ENCODE results near the gene AVPR1B. TPM values are rescaled to one million over a fixed set of nuclear protein-coding genes. Genes with fewer than 3 reads are reported as not detected.
"Not testable (repeated sequence)": the region's sequence is repeated elsewhere in the genome, so short reads cannot be mapped to it uniquely, and the experiment has no call there.

AVPR1B gene
- total RNA-seq, 1 experiment from 2014 or later, result not detected

DNA sequence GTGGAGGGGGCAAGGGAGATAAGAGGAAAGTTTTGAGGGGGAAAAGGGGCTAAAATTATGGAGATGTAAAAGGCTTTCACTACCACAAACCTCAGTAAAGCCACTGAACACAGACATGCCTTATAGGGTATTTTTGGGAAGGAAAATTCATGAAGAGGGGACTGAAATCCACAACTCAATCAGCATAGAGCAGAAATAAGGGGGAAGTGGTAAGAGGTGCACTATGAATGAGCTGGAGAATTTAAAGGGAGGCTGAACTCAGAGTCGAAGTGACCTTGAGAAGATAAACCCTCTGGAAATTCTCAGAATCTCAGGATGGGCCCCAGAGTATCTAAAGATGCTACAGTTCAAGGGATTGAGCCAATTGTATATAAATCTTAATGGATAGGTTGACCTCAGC is 48.9 kb downstream of the AVPR1B start:
- H3K9me3 ChIP-seq (ENCODE audit: low read length), result no peaks in the 10 kb centered on the region
- no peak overlapping the region for H3K4me2 ChIP-seq (ENCODE audit: low read depth, low read length, poor library complexity, severe bottlenecking)
- no peak overlapping the region for H3K4me3 ChIP-seq (ENCODE audit: low read length)
- no peaks in the 10 kb centered on the region for H3K4me1 ChIP-seq (ENCODE audit: low read length)
- no peaks in the 10 kb centered on the region for H3K9me2 ChIP-seq (replicated peaks; ENCODE audit: insufficient read depth, low read length)
- H3K36me3 ChIP-seq (ENCODE audit: insufficient read depth, low read length), result no peaks in the 10 kb centered on the region
- H3K27ac ChIP-seq (ENCODE audit: low read length), result no peak overlapping the region
- DNase-seq, result no peak
- H3K79me2 ChIP-seq (ENCODE audit: low read length), result no peaks in the 10 kb centered on the region
- H3K27me3 ChIP-seq (ENCODE audit: low read length), result no peaks in the 10 kb centered on the region
- H2AFZ ChIP-seq (ENCODE audit: low read length), result no peak overlapping the region
- H3K9ac ChIP-seq (ENCODE audit: low read length), result no peak overlapping the region
- H4K20me1 ChIP-seq (ENCODE audit: insufficient read depth, low read depth, low read length), result no peaks in the 10 kb centered on the region

DNA sequence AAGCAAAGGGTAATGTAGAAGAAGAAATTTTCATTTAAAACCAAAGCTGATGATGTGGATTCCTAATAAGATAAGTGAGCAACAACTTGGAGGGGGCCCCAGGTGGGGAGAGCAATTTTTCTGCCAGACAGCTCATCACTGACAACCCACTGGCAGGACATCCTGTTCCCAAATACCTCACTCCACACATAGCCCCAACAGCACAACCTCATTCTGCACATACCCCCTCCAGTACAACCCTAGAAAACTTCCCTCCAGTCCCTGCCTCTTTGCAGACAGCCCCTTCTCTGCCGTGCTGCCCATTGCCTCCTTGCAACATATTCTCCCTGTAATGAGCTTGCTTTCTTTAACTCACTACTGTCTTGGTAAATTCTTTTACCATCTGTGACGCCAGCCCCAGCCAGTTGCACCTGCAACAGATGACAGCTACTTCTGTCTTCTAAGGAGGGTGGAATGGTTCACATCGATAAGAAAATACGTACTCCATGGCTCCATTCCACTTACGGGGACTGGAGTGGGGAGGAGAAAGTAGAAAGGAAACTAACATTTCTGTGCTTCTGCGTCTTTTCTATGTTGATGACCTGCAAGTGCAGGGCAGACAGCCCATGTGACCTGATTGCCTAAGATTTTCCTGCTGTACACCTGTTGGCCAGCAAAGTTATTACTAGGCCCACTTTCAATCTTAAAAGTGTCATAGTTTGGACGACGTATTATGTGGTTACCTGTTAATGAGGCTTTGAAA is 49.5 kb downstream of the AVPR1B start:
- Histone ChIP-seq H3K79me2 (ENCODE audit: low read length) (no peaks in the 10 kb centered on the region), H4K20me1 (ENCODE audit: insufficient read depth, low read depth, low read length) (no peaks in the 10 kb centered on the region), H3K9me2 (replicated peaks; ENCODE audit: insufficient read depth, low read length) (no peaks in the 10 kb centered on the region), H3K9me3 (ENCODE audit: low read length) (no peaks in the 10 kb centered on the region), H3K4me2 (ENCODE audit: low read depth, low read length, poor library complexity, severe bottlenecking) (no peak overlapping the region), H3K4me1 (ENCODE audit: low read length) (no peaks in the 10 kb centered on the region), H3K9ac (ENCODE audit: low read length) (no peak overlapping the region), H3K36me3 (ENCODE audit: insufficient read depth, low read length) (no peaks in the 10 kb centered on the region), H3K4me3 (ENCODE audit: low read length) (no peak overlapping the region), H2AFZ (ENCODE audit: low read length) (no peak overlapping the region), H3K27ac (ENCODE audit: low read length) (no peak overlapping the region), H3K27me3 (ENCODE audit: low read length) (no peaks in the 10 kb centered on the region)
- DNase-seq, result no peak

DNA sequence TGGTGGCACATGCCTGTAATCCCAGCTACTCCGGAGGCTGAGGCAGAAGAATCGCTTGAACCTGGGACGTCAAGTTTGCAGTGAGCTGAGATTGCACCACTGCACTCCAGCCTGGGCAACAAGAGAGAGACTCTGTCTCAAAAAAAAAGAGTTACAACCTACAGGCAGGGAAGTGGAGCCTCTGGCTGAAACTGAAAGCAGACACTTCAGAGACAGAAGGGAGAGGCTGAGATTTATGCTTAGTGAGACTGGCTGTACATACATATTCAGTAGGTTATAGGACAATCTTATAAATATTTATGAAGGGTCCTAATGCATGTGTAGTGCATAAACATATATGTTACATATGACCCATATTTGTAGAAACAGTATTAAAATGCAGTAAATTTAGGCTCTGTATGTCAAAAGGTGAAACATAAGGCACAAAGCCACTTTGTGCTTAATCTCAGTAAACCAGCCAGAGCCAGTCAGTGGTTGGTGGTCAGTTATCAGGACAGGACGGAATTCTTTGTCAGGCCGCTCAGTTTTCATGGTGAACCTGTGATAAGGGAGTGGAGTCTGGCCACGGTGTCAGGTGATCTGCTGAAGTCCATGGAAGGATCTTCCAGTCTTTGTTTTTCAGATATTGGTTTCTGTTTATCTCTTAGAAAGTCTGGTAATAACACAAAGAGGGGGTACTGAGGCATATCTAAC is 50.6 kb downstream of the AVPR1B start:
- Histone ChIP-seq H3K4me3 (ENCODE audit: low read length) (no peak overlapping the region), H3K27me3 (ENCODE audit: low read length) (no peaks in the 10 kb centered on the region), H3K9me2 (replicated peaks; ENCODE audit: insufficient read depth, low read length) (no peaks in the 10 kb centered on the region), H3K9me3 (ENCODE audit: low read length) (no peaks in the 10 kb centered on the region), H3K4me2 (ENCODE audit: low read depth, low read length, poor library complexity, severe bottlenecking) (no peak overlapping the region), H3K79me2 (ENCODE audit: low read length) (no peaks in the 10 kb centered on the region), H3K4me1 (ENCODE audit: low read length) (no peaks in the 10 kb centered on the region), H3K36me3 (ENCODE audit: insufficient read depth, low read length) (no peaks in the 10 kb centered on the region), H2AFZ (ENCODE audit: low read length) (no peak overlapping the region), H3K27ac (ENCODE audit: low read length) (no peak overlapping the region), H3K9ac (ENCODE audit: low read length) (no peak overlapping the region), H4K20me1 (ENCODE audit: insufficient read depth, low read depth, low read length) (no peaks in the 10 kb centered on the region)
- no peak for DNase-seq

GRCh38 chr1:206065547-206066145 is 51.5 kb downstream of the AVPR1B start:
- H4K20me1 ChIP-seq (ENCODE audit: insufficient read depth, low read depth, low read length), result no peaks in the 10 kb centered on the region
- no peaks in the 10 kb centered on the region for H3K9me3 ChIP-seq (ENCODE audit: low read length)
- H3K9ac ChIP-seq (ENCODE audit: low read length), result no peak overlapping the region
- H2AFZ ChIP-seq (ENCODE audit: low read length), result no peak overlapping the region
- H3K36me3 ChIP-seq (ENCODE audit: insufficient read depth, low read length), result no peaks in the 10 kb centered on the region
- H3K4me1 ChIP-seq (ENCODE audit: low read length), result no peaks in the 10 kb centered on the region
- no peak overlapping the region for H3K4me3 ChIP-seq (ENCODE audit: low read length)
- no peak overlapping the region for H3K4me2 ChIP-seq (ENCODE audit: low read depth, low read length, poor library complexity, severe bottlenecking)
- H3K9me2 ChIP-seq (replicated peaks; ENCODE audit: insufficient read depth, low read length), result no peaks in the 10 kb centered on the region
- no peaks in the 10 kb centered on the region for H3K27me3 ChIP-seq (ENCODE audit: low read length)
- DNase-seq, result no peak
- H3K79me2 ChIP-seq (ENCODE audit: low read length), result no peaks in the 10 kb centered on the region
- no peak overlapping the region for H3K27ac ChIP-seq (ENCODE audit: low read length)

GRCh38 chr1:206064501-206064900 is 52.7 kb downstream of the AVPR1B start:
- H4K20me1 ChIP-seq (ENCODE audit: insufficient read depth, low read depth, low read length); H3K4me3 ChIP-seq (ENCODE audit: low read length); H3K9me3 ChIP-seq (ENCODE audit: low read length); H3K9me2 ChIP-seq (replicated peaks; ENCODE audit: insufficient read depth, low read length); H3K9ac ChIP-seq (ENCODE audit: low read length); H3K27me3 ChIP-seq (ENCODE audit: low read length); H3K4me1 ChIP-seq (ENCODE audit: low read length); H3K27ac ChIP-seq (ENCODE audit: low read length); H3K79me2 ChIP-seq (ENCODE audit: low read length); H3K36me3 ChIP-seq (ENCODE audit: insufficient read depth, low read length); DNase-seq; H2AFZ ChIP-seq (ENCODE audit: low read length); H3K4me2 ChIP-seq (ENCODE audit: low read depth, low read length, poor library complexity, severe bottlenecking): not testable (repeated sequence)

DNA sequence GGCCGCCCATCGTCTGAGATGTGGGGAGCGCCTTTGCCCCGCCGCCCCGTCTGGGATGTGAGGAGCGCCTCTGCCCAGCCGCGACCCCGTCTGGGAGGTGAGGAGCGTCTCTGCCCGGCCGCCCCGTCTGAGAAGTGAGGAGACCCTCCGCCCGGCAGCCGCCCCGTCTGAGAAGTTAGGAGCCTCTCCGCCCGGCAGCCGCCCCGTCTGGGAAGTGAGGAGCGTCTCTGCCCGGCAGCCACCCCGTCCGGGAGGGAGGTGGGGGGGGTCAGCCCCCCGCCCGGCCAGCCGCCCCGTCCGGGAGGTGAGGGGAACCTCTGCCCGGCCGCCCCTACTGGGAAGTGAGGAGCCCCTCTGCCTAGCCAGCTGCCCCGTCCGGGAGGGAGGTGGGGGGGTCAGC is 53.2 kb downstream of the AVPR1B start:
- not testable (repeated sequence) for DNase-seq; H3K4me2 ChIP-seq (ENCODE audit: low read depth, low read length, poor library complexity, severe bottlenecking); H3K9ac ChIP-seq (ENCODE audit: low read length); H3K79me2 ChIP-seq (ENCODE audit: low read length); H3K9me2 ChIP-seq (replicated peaks; ENCODE audit: insufficient read depth, low read length); H3K9me3 ChIP-seq (ENCODE audit: low read length); H3K27me3 ChIP-seq (ENCODE audit: low read length); H3K27ac ChIP-seq (ENCODE audit: low read length); H3K4me1 ChIP-seq (ENCODE audit: low read length); H4K20me1 ChIP-seq (ENCODE audit: insufficient read depth, low read depth, low read length); H3K36me3 ChIP-seq (ENCODE audit: insufficient read depth, low read length); H2AFZ ChIP-seq (ENCODE audit: low read length); H3K4me3 ChIP-seq (ENCODE audit: low read length)

DNA sequence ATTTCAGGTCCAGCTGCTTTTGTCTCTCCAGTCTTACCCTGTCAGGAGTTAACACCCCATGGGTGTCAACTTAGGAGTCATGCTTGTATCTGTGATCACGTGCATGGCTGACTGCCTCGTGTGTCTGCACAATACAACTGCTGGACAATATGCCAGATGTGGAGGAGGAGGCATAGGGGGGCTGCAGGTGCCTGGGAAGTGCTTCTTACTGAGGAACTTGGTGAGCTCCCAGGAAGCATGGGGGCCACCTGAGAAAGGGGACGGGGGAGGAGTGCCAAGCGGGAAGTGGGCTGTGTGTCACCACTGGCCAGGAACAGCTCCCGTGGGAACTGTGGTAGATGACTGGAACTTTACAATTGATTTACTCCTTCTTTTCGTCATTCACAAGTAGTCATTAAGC is 54.7 kb downstream of the AVPR1B start:
- H3K4me2 ChIP-seq (ENCODE audit: low read depth, low read length, poor library complexity, severe bottlenecking), result no peak overlapping the region
- H3K9me3 ChIP-seq (ENCODE audit: low read length), result no peaks in the 10 kb centered on the region
- H3K79me2 ChIP-seq (ENCODE audit: low read length), result no peaks in the 10 kb centered on the region
- no peaks in the 10 kb centered on the region for H3K4me1 ChIP-seq (ENCODE audit: low read length)
- H3K27ac ChIP-seq (ENCODE audit: low read length), result no peak overlapping the region
- H3K4me3 ChIP-seq (ENCODE audit: low read length), result no peak overlapping the region
- H3K36me3 ChIP-seq (ENCODE audit: insufficient read depth, low read length), result no peaks in the 10 kb centered on the region
- DNase-seq, result no peak
- no peak overlapping the region for H2AFZ ChIP-seq (ENCODE audit: low read length)
- no peaks in the 10 kb centered on the region for H3K9me2 ChIP-seq (replicated peaks; ENCODE audit: insufficient read depth, low read length)
- no peaks in the 10 kb centered on the region for H3K27me3 ChIP-seq (ENCODE audit: low read length)
- H3K9ac ChIP-seq (ENCODE audit: low read length), result no peak overlapping the region
- H4K20me1 ChIP-seq (ENCODE audit: insufficient read depth, low read depth, low read length), result no peaks in the 10 kb centered on the region

DNA sequence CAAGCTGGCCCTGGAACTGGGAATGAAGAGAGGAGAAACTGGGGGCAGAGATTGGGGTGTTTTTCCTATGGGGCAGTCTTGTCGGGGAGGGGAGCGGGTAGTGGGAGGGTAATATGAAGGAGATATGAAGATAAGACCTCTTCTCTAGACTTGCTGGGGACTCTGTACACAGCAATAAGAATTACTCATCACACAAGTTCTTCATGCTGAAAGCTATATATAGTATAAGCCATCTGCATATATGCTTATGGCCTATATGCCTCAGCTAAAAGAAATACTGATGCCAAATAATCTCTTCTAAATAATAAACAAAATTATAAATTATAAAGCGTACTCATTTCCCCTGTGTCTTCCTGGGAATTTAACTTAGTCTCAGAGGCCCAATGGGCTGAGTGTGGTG is 56.3 kb downstream of the AVPR1B start:
- no peak overlapping the region for H2AFZ ChIP-seq (ENCODE audit: low read length)
- H3K9ac ChIP-seq (ENCODE audit: low read length), result no peak overlapping the region
- no peaks in the 10 kb centered on the region for H3K79me2 ChIP-seq (ENCODE audit: low read length)
- H3K36me3 ChIP-seq (ENCODE audit: insufficient read depth, low read length), result no peaks in the 10 kb centered on the region
- DNase-seq, result no peak
- H3K4me2 ChIP-seq (ENCODE audit: low read depth, low read length, poor library complexity, severe bottlenecking), result no peak overlapping the region
- H3K9me3 ChIP-seq (ENCODE audit: low read length), result no peaks in the 10 kb centered on the region
- H3K27ac ChIP-seq (ENCODE audit: low read length), result no peak overlapping the region
- no peaks in the 10 kb centered on the region for H3K27me3 ChIP-seq (ENCODE audit: low read length)
- no peaks in the 10 kb centered on the region for H4K20me1 ChIP-seq (ENCODE audit: insufficient read depth, low read depth, low read length)
- H3K4me3 ChIP-seq (ENCODE audit: low read length), result no peak overlapping the region
- H3K9me2 ChIP-seq (replicated peaks; ENCODE audit: insufficient read depth, low read length), result no peaks in the 10 kb centered on the region
- no peaks in the 10 kb centered on the region for H3K4me1 ChIP-seq (ENCODE audit: low read length)
